ENCODE results near the gene ARMC8.
A peak's percentile ranks its signal among the peaks of the same experiment; 100 is the strongest.

The ARMC8 gene

DNA sequence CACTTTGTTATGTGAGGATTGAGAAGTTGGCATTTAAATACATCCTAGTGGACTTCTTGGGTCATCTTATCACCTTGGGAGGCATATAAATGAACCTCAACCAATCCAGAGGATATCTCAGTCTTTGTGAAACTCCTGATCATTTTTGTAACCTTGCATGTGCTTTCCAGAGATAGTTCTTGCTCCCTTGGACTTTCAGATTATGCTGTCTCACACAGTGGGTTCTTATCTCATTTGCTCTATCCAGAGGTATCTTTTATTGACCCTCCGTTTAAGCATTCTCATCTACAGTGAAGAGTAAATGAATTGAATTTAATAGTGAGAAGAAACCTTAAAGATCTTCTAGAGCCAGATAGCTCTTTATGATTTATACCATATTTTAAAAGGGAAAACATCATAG lies 10.4 kb downstream of the ARMC8 start:
- DNase-seq (no peak), ATAC-seq (no peak)

- ATAC-seq, result no peak
These were observed 12.8 kb downstream of the ARMC8 start for GRCh38 chr3:138199851-138200250.

DNA sequence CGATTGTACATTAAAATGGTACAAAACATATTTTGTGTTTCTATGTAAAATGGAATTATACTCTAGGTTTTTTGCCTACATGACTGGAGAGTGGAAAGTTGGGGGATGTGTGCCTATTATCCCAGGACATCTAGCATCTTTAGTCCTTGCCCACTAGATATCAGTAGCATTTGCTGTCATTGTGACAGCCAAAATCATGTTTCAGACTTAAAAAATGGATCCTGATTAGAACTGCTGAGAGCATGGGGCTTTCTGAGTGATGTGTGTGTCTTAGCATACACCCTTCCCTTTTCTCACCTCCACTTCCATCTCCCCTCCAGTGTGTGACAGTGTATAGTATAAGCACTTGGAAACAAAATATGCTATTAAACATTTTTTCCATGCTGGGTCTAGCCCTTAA lies 13.3 kb downstream of the ARMC8 start:
- DNase-seq, result no peak
- no peak for ATAC-seq

More at GRCh38 chr3:138199851-138200250, 12.8 kb downstream of the ARMC8 start:
- DNase-seq, result no peak

DNA sequence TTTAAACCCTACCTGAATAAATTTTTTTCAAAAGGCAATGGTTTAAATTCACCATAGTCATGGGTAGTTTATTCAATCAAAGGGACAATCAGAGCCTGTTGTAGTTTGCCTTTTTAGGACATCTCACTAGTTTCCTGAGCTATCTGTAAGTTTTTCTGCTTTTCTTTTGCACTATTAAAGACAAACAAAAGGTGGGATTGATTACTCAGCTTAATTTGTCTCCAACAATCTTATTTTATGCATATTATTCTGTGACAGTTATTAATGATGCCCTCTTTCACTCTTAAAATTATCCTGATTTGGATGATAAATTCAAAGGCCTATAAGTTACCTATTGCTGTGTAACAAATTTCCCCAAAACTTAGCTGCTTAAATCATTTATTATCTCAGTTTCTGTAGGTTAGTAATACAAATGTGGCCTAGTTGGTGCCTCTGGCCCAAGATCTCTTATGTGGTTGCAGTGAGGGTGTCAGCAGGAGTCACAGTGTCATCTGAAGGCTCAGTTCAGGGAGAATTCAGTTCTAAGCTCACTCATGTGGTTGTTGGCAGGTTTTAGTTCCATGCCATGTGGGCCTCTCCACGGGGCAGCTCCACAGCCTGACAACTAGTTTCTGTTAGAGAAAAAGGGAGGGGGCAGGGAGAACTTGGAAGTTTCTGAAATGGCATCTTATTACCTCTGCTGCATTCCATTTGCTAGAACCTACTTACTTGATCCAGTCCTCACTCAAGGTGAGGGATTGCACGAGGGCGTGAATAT lies 16.0 kb downstream of the ARMC8 start:
- no peak for DNase-seq
- ATAC-seq, result peak; percentile 49

DNA sequence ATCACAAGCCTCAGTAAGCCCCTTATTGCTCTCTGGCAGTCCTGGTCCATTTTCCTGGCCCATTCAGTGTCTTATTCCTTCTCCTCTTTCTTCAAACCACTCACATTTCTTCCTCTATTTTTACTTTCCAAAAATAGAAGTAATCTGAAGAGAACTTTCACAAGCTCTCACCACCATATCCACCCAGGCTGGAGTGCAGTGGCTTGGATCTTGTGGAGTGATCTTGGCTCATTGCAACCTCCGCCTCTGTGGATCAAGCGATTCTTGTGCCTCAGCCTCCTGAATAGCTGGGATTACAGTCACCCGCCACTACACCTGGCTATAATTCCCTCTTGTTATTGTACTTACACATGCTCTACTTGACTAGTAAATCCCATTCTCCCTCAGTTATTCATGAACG lies 16.8 kb downstream of the ARMC8 start:
- ATAC-seq (no peak), DNase-seq (no peak)

- no peak for DNase-seq
- ATAC-seq, result no peak
These were observed 18.4 kb downstream of the ARMC8 start for GRCh38 chr3:138205527-138205926.

- ATAC-seq (no peak), DNase-seq (no peak)
These were observed 19.1 kb downstream of the ARMC8 start for GRCh38 chr3:138206196-138206595.

DNA sequence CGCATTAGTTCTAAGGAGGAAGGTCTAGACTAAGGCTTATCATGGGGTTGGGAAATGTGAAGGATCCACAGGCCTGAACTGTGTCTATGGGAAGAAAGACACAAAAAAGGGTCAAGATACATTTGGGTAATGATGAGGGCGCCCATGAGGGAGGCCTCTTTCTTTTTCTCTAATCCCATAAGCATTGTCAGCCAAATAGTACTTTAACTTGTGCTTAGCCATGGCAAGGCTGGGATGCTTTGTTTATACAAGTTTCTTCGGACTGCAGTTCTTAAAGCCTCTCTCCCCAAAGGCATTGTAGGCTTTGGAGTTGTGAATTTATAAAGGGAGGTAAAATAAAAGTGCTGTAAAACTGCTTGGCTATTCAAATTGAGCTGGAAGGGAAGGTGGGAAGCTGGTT lies 23.4 kb downstream of the ARMC8 start:
- ATAC-seq, result no peak
- DNase-seq, result no peak

- no peak for DNase-seq
These were observed 26.4 kb downstream of the ARMC8 start for GRCh38 chr3:138213398-138214085.

GRCh38 chr3:138219255-138219654 lies 32.2 kb downstream of the ARMC8 start:
- DNase-seq (no peak), ATAC-seq (peak; percentile 68)

More at GRCh38 chr3:138213398-138214085, 26.4 kb downstream of the ARMC8 start:
- ATAC-seq, result no peak

GRCh38 chr3:138220242-138220641 lies 33.1 kb downstream of the ARMC8 start:
- DNase-seq (no peak), ATAC-seq (no peak)

DNA sequence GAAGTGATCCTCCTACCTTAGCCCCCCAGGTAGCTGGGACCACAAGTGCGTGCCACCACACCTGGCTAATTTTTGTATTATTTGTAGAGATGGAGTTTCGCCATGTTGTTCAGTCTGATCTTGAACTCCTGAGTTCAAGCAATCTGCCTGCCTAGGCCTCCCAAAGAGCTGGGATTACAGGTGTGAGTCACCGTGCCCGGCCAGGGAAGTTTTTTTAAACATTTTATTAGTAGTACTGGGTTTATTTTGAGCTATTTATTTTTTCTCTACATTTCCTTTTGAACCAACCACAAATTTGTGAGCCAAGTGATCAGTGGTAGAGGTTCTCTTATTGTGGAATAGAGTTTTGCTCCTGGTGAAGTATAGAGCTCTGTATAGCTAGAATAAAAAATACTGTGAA lies 33.7 kb downstream of the ARMC8 start:
- no peak for DNase-seq
- no peak for ATAC-seq

DNA sequence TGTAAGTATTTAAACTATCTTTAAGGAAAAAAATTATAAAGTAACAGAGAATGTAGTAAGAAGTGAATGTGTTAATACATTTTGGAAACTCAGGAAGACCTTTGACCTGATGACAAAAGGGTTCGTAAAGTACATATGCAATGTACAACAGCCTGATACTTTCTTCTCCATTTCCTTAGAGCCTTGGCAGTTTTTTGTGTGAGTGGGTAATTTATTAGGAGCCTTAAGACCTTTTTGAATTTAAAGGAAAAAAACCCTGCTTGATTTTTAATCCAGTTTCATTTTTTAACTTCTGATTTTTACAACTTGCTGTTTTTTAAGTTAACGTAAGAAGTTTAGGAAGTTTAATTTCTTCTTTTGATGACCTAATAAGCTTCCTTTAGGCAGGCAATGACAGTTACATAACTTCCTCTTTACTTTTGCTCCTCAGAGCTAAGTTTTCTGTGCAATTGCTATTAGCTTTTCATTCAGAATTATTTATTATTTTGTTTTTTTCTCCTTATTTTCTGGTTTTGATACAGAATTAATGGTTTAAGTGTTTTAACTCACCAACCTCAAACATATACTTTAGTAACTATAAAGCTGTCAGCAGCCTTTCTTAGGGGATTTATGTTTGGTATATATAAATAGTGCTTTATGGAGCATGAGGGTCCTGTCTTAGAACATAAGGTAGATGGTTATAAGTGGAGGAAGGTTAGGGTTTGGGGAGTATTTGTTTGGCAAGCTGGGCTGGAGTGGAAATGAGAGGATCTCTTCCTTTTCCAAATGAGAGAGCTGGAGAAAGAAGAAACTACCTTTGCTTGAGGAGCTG lies 35.2 kb downstream of the ARMC8 start:
- no peak for DNase-seq
- ATAC-seq, result no peak

DNA sequence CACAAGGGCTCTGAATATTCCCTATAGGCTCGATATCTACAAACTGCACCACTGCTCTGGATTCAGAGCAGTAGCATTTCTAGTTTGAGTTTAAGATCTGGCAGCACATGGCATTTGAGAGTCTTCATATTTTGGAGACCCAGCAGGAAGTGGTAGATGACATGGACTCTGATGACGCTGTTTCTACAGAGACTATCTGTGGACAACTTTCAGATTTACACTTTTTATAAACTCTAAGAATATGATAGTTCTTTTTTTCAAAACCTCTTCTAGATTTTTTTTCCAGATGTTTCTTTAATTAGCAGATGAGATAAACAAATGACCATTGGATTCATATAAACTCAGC lies 35.8 kb downstream of the ARMC8 start:
- ATAC-seq (peak; percentile 55), DNase-seq (no peak)

- ATAC-seq (no peak), DNase-seq (no peak)
These were observed 40.5 kb downstream of the ARMC8 start for GRCh38 chr3:138227650-138228049.

DNA sequence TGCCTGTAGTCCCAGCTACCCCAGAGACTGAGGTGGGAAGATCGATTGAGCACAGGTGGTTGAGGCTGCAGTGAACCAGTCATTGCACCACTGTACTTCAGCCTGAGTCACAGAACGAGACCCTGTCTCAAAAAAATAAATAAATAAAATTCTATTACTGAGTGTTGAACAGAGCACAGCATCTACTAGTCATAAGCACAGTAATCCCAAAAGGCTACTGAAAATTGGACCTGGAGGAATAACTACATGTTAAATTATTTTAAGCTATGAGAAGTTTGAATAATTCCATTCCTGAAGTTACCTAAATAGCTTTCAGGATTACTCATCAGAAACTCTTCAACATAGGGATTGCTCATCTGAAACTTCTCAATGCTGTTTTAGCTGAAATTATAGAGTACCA lies 43.4 kb downstream of the ARMC8 start:
- ATAC-seq, result no peak
- no peak for DNase-seq

- DNase-seq (no peak), ATAC-seq (no peak)
These were observed 45.7 kb downstream of the ARMC8 start for GRCh38 chr3:138232705-138233364.

DNA sequence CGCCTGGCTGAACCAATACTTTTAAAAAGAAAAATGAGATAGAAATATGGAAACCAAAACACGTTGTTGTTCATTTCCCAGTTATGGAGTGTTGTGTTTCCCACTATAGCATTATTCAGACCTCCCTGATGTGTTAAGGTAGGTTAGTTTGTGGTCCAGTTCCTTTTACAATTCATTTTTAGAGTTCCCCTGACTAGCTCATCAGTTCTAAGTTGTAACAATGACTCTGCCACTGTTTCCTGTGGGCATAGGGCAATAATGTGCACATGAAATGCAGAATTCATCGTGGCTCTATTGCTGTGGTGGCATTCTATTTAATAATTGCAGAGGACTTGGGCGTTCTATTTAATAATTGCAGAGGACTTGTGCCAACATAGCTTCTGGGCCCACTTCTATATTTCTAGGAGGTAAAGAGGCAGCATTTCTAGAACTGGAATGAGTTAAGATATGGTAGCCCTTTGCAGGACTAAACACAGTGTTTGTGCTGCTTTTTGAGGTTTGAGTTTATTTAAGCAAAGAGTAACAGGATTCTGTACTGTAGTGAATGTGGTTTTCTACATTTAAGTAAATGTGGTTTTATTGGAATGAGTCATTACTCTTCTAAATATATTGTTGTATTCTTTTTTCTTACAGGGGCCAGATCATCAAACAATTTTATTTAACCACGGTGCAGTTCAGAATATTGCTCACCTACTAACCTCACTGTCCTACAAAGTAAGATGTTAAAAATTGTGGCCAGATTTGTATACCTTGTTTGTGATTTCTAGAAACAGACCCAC lies 47.5 kb downstream of the ARMC8 start:
- DNase-seq, result no peak
- peak; percentile 81 for ATAC-seq

DNA sequence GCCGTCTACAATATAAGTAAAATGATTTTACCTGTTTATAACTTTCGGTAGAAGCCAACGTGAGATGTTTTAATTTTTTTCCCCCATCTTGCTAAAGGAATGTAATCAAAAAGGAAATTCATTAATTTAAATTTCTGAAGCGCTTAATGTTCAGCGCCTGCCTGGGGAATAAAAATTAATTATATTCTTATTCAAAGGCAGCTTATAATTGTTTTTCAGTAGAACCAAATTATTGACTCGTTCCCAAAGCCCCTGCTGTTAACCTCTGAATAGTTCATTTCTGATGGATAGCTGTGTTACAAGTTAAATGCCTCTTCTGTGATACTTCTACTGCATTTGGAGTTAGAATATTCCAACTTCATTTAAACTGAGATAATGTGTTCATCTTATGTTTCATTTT lies 51.6 kb downstream of the ARMC8 start:
- DNase-seq (no peak), ATAC-seq (no peak)

- DNase-seq (no peak), ATAC-seq (no peak)
These were observed 54.0 kb downstream of the ARMC8 start for GRCh38 chr3:138241061-138241460.

DNA sequence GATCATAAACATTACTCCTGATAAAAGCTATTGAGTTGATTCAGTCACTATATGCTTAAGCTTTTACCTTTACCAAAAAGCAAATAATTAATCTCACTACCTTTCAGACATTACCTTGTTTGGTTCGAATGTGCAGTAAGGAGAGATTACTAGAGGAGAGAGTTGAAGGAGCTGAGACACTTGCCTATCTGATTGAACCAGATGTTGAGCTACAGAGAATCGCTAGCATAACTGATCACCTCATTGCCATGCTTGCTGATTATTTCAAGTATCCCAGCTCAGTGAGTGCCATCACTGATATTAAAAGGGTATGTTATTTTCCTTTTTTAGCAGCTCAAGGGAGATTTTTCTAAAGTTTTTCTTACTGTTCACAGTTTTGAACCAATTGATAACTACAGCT lies 54.6 kb downstream of the ARMC8 start:
- ATAC-seq (no peak), DNase-seq (no peak)

- no peak for ATAC-seq
- no peak for DNase-seq
These were observed 55.4 kb downstream of the ARMC8 start for GRCh38 chr3:138242466-138242865.
